Panc1 (cell line): ENCODE measurements around the gene LETMD1.

Experiments used
- CTCF ChIP-seq: fragments of 450-650 bp; IDR thresholded peaks from 2 replicates; pipeline ENCODE4 v1.5.1; 2017; ENCODE audit warnings: mild to moderate bottlenecking
- REST ChIP-seq, 2 experiments: IDR thresholded peaks; 2 replicates each; pipeline ENCODE4 v1.6.1; 2011 to 2012; ENCODE audit warnings: low read depth in 2 of 2, control low read depth in 1 of 2, low read length in 1 of 2, mild to moderate bottlenecking in 1 of 2, moderate library complexity in 1 of 2; ENCODE audit not compliant: insufficient read depth in 1 of 2

GRCh38 chr12:51009056-51009440, 39.1 kb upstream of the LETMD1 start:
- no peak for TF ChIP-seq CTCF
- no peak for TF ChIP-seq REST (IDR thresholded peaks at IDR 0.05; ENCODE audit: insufficient read depth in 1 of 2, low read depth in 2 of 2, low read length in 1 of 2)
